NCI-H1092 treated with DMSO at 0.1 percent for 48 hours (cell line): ENCODE data around the gene AMN.
A peak's percentile ranks its signal among the peaks of the same experiment; 100 is the strongest.

ENCODE experiments used
- DNase-seq: peaks from one replicate; lab custom pipeline; 2025; lab: John Stamatoyannopoulos, UW

AMN gene

DNA sequence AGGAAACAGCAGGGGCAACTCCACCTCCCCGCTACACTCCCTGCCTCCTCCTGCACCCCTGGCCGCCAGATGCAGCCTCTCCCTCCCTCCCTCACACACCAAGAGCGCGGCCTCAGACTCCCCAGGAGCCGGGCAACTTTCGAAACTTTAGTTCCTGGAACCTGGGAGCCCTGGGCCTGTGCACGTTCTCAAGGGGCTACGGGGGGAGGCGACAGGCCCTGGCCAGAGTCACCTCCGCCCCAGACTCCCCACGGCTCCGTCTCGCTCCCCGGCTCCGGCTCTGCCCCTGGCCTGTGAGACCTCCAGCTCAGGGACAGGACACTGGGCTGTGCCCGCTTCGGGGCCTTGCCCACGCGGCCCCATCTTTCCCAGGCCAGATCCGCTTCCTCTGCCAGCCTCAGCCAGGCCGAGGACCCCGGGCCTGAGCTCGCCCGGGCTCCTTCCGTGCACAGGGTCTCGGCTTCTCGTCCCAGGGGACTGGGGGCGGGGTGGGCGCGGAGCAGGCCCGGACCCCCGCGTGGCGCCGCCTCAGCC is 5.5 kb downstream of the AMN start:
- no peak for DNase-seq

GRCh38 chr14:102928412-102929240 is 6.2 kb downstream of the AMN start:
- DNase-seq = peak; percentile 34

DNA sequence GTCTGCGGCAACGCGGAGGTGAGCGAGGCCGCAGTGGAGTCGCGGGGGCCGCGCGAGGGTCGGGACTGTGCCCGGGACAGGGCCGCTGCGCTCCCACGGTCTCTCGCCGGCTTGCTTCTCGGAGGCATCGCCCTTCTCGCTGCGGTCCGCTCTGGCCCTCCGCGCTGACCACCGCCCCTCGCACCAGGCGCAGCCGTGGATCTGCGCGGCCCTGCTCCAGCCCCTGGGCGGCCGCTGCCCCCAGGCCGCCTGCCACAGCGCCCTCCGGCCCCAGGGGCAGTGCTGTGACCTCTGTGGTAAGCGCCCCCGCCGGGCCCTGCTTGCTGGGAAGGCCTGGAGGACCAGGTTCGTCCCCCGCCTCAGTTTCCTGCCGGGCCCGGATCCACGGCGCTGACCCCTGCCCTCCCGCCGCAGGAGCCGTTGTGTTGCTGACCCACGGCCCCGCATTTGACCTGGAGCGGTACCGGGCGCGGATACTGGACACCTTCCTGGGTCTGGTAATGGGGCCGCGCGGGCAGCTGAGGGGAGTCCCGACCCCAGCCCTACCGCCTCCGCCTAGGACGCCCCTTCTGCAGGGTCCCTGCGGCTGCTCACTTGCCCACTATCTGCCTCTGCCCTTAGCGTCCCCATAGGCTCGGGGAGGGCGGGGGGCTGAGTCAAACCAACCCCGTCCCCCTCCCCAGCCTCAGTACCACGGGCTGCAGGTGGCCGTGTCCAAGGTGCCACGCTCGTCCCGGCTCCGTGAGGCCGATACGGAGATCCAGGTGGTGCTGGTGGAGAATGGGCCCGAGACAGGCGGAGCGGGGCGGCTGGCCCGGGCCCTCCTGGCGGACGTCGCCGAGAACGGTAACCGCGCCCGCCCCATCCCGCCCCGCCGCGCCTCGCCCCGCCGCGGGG is 7.0 kb downstream of the AMN start:
- DNase-seq = no peak

DNA sequence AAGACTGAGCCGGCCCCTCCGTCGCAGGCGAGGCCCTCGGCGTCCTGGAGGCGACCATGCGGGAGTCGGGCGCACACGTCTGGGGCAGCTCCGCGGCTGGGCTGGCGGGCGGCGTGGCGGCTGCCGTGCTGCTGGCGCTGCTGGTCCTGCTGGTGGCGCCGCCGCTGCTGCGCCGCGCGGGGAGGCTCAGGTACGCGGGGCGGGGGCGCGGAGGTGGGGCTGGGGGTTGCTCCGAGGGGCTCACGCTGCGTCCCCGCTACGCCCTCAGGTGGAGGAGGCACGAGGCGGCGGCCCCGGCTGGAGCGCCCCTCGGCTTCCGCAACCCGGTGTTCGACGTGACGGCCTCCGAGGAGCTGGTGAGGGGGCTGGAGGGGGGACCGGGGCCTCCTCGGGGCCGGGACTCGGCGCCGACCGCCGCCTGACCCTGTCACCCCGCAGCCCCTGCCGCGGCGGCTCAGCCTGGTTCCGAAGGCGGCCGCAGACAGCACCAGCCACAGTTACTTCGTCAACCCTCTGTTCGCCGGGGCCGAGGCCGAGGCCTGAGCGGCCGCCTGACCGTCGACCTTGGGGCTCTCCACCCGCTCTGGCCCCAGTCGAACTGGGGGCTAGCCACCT is 7.8 kb downstream of the AMN start:
- peak; percentile 6 for DNase-seq

DNA sequence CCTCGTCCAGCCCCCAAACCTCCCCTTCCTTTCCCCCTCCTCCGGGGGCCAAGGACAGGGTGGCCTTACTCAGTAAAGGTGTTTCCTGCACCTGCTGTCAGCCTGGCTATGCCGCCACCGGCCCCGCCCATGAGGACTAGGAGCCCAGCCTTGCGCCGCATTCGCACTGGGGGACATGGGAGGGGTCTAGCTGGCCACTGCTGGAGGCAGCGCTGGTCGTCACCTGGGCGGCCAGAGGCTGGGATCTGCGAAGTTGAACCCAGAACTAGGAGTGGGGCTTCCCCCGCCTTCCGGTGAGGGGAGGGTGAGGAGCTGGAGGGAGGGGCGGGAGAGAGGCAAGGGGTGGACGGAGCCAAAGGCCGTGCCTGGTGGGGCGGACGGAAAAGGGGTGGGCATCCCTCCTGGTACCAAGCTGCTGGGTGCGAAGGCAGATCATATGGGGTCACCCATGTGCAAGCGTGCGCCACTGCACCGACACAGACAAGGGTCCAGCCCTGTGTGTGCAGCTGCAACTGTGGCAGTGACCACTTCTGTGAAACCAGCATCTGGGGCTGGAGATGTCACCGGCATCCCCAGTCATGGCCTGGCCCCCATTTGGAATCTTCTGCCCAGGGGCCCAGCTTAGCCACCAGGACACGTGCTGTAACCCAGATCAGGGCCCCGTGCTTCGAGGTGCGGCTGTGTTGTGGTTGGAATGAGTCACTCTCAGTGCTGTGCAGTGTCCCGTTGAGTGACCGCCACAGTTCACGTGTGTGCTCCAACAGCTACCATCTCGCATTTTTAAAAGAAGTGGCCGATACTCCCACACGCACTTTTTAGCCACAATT is 8.5 kb downstream of the AMN start:
- DNase-seq = no peak

GRCh38 chr14:102931580-102932285 is 9.3 kb downstream of the AMN start:
- no peak for DNase-seq

DNA sequence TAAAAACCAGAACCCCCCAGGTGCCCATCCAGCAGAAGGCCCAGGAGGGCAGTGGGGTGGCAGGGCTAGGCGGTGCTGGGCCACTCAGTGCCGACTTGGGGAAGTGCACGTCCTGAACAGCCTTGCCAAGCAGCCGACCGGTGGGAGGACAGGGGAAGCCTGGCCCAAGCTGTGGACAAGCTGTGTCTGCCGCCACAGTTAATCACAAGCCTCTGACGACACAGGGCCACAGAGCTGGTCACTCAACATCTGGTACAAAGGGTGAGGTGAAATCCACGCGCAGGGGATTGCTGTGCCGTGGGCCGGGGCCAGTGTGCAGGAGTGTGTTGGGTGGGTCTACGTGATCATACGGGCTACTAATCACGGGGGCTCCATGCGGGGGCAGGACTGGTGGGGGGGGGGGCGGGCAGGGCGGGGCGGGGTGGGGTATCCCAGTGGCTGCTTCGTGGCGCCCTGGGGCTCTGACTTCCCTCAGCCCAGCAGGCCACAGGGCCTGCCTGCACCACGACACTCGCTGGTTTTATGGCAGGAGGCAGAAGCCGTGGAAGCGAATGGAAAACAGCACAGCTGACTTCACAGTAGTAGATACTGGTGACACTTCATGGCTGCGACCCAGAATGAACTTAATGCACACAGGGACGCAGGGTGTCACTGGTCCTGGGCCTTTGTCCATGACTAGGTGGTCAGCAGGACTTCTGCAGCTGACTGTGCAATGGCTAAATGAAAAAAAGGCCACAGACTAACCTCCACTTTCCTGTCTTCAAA is 10.2 kb downstream of the AMN start:
- DNase-seq = no peak

- DNase-seq = no peak
Measured at GRCh38 chr14:102933618-102934231, 11.3 kb downstream of the AMN start.

DNA sequence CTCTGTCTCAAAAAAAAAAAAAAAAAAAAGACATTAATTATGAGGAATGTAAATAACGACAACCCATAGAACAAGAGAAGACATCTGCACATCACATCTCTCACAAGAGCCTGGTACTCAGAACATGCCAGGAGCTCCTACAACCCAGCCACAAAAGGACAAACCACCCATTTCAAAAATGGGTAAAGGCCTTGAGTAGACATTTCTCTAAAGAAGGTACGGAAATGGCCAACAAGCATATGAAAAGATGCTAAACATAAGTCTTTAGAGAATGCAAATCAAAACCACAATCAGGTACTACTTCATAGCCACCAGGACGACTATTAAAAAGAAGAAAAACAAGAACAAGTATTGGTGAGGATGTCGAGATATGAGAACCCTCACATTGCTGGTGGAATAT is 13.3 kb downstream of the AMN start:
- no peak for DNase-seq

- no peak for DNase-seq
Measured at GRCh38 chr14:102937331-102938175, 15.1 kb downstream of the AMN start.

DNA sequence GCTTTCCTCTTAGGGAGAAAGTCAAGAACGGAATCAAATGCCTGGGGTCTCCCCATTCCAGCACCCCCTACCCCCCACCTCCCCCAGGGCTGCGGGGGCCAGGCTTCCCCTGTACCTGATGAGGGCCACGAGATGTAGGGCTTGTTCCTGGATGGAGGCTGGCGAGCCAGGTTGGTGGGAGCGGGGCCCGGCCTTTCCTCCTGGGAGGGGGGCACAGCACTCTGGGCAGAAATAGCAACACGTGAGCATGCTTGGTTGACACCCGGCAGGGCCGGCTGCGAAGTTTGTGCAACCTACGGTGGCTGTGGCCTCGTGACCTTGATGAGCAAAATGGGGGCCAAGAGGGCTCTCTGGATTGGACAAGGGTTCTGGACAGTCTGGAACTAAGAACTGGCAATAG is 15.7 kb downstream of the AMN start:
- DNase-seq = no peak

GRCh38 chr14:102939329-102939728 is 16.9 kb downstream of the AMN start:
- no peak for DNase-seq

GRCh38 chr14:102939820-102940561 is 17.5 kb downstream of the AMN start:
- no peak for DNase-seq

GRCh38 chr14:102940729-102941362 is 18.4 kb downstream of the AMN start:
- DNase-seq = no peak

DNA sequence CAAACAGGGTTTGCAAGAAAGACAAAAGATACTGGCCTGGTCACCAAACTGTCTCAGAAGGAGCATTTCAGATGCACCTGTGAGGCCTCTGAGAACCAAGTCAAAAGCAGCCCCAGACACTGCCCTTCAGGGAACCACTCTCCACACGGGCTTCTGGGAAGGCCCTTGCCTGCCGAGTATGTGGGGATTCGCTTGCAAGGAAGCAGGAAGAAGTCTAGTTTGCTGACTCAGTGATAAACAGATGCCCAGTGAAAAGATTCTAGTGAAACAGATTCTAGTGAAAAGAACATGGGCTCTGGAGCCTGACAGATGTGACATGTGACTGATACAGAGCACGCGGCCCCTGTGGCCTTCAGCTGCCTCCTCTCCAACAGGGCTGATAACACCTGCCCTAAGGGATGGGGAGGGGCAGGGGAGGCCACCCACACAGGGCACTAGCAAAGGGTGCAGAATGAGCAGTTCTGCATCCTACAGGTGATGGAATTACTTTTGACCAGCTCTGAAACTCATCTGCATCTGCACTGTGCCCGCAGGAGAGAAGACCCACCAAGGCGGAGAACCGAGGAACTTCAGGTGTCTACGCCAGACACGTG is 19.1 kb downstream of the AMN start:
- no peak for DNase-seq

DNA sequence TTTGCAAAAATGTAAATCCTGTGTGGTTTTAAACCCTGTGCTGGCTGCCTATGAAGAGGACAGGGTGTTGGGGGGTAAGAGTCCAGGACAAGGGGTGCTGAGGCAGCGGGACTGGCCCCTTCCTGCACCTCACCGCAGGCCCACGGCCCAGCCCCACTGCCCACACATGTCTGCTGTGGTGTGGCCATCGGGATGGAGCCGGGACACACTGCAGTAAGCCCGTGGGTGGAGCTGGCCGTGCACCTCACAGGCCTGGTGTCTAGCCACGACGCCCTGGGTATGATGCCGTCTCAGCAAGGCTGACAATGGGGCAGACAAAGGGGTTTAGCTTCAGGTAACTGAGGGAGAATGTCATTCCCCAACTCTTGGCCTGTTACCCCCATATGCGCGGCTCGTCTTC is 19.6 kb downstream of the AMN start:
- no peak for DNase-seq

- DNase-seq = no peak
Measured at GRCh38 chr14:102943454-102943853, 21.0 kb downstream of the AMN start.
